ENCODE data around the gene SF3B2. TPM values are rescaled to one million over a fixed set of nuclear protein-coding genes. Genes with fewer than 3 reads are reported as not detected.

Gene SF3B2
- polyA plus RNA-seq, 1 of the 3 experiments (the other 2 are of a cell fraction) = 128 TPM

- no peak for TF ChIP-seq CTCF (IDR thresholded peaks at IDR 0.05)
- no peak for TF ChIP-seq FOXM1 (IDR thresholded peaks at IDR 0.05; ENCODE audit: low read depth)
- TF ChIP-seq SMC3 (IDR thresholded peaks at IDR 0.05; ENCODE audit: low read depth, low read length) = no peak
- TF ChIP-seq MXI1 (IDR thresholded peaks at IDR 0.05; ENCODE audit: low read depth, low read length) = no peak
- no peak; the same call in 1 of the 2 replicates for TF ChIP-seq RXRA (IDR thresholded peaks at IDR 0.05; ENCODE audit: borderline replicate concordance, low read depth)
- TF ChIP-seq GABPA (IDR thresholded peaks at IDR 0.05; ENCODE audit: low read depth) = no peak
- TF ChIP-seq TCF12 (IDR thresholded peaks at IDR 0.05) = peak; percentile 27; the same call in 1 of the 2 replicates
- TF ChIP-seq TAF1 (IDR thresholded peaks at IDR 0.05; ENCODE audit: borderline replicate concordance, low read depth, low read length) = no peak
- no peak for TF ChIP-seq USF2 (IDR thresholded peaks at IDR 0.05; ENCODE audit: borderline replicate concordance, low read depth, low read length)
- no peak for TF ChIP-seq MEF2A (IDR thresholded peaks at IDR 0.05; ENCODE audit: borderline replicate concordance, low read depth)
- TF ChIP-seq TEAD4 (IDR thresholded peaks at IDR 0.05; ENCODE audit: borderline replicate concordance, insufficient read depth) = no peak
Measured at GRCh38 chr11:66115638-66116301, 63.6 kb downstream of the SF3B2 start (continued).

GRCh38 chr11:66116576-66117361 is 64.6 kb downstream of the SF3B2 start:
- no peaks in the 10 kb centered on the region for H3K9me2 ChIP-seq
- no peak overlapping the region for H3K9ac ChIP-seq
- H3K79me2 ChIP-seq (ENCODE audit: insufficient read depth) = peaks cover 73% of the 10 kb centered on the region
- no peaks in the 10 kb centered on the region for H3K27me3 ChIP-seq (ENCODE audit: insufficient read depth)
- H3K4me1 ChIP-seq (ENCODE audit: control insufficient read depth in 1 of 2, insufficient read depth in 2 of 2, low read depth in 1 of 2, low read length in 1 of 2) = peaks cover 58 to 82% of the 10 kb centered on the region in 2 experiments
- H3K27ac ChIP-seq (ENCODE audit: low read depth in 2 of 2, low read length in 1 of 2) = peak overlapping the region; percentile 67 to 98
- no peaks in the 10 kb centered on the region for H3K9me3 ChIP-seq
- H3K4me2 ChIP-seq = peak overlapping the region; percentile 32; the same call in 1 of the 2 replicates
- no peaks in the 10 kb centered on the region for H3K36me3 ChIP-seq (replicated peaks in 1 of 2; ENCODE audit: control insufficient read depth in 1 of 2, insufficient read depth in 2 of 2, low read length in 1 of 2)
- H2AFZ ChIP-seq (ENCODE audit: low read depth) = no peak overlapping the region
- H4K20me1 ChIP-seq (ENCODE audit: insufficient read depth) = peaks cover 3% of the 10 kb centered on the region; the same call in 1 of the 2 replicates
- no peak for DNase-seq
- peaks cover 75% of the 10 kb centered on the region for H3F3A ChIP-seq (replicated peaks; ENCODE audit: insufficient read depth)
- CTCF ChIA-PET = interaction anchor here (0.7 to 1.5 kb wide), 4 partner anchors 17 to 105 kb away, joined by 3 to 5 read pairs (median 3); no protein-coding TSS in a partner anchor
- 75% methylated on average over 7 of the region's 7 CpGs for WGBS (ENCODE audit: low lambda C conversion rate)
- POLR2A ChIA-PET = no interaction called here
- H3K4me3 ChIP-seq (ENCODE audit: low read depth in 2 of 2, low read length in 1 of 2) = no peak overlapping the region
- TF ChIP-seq IRF3 (IDR thresholded peaks at IDR 0.05; ENCODE audit: low read depth, low read length) (no peak), REST (IDR thresholded peaks at IDR 0.05; ENCODE audit: low read depth, low read length) (no peak), YY1 (IDR thresholded peaks at IDR 0.05; ENCODE audit: low read depth) (no peak), SIN3A (IDR thresholded peaks at IDR 0.05; ENCODE audit: borderline replicate concordance, low read depth, low read length) (no peak), USF1 (IDR thresholded peaks at IDR 0.05; ENCODE audit: borderline replicate concordance, low read depth) (no peak), NRF1 (IDR thresholded peaks at IDR 0.05; ENCODE audit: low read depth, low read length) (no peak), MXI1 (IDR thresholded peaks at IDR 0.05; ENCODE audit: low read depth, low read length) (no peak), JUND (IDR thresholded peaks at IDR 0.05) (no peak), POLR2AphosphoS5 (IDR thresholded peaks at IDR 0.05; ENCODE audit: low read depth, low read length) (no peak), RCOR1 (IDR thresholded peaks at IDR 0.05; ENCODE audit: low read length) (no peak), USF2 (IDR thresholded peaks at IDR 0.05; ENCODE audit: borderline replicate concordance, low read depth, low read length) (no peak)

Data from SK-N-SH (cell line).